HEK293 (cell line): Measurements from ENCODE around the gene CSMD2.

ENCODE experiments used
- CTCF ChIA-PET: fragments of 350-600 bp; formaldehyde crosslinking; extraction: SDS; loops from one replicate; lab custom pipeline; 2021; ENCODE audit warnings: antibody characterized with exemption; lab: Yijun Ruan, JAX
- POLR2A ChIA-PET: fragments of 300-600 bp; formaldehyde crosslinking; extraction: SDS; loops from one replicate; lab custom pipeline; 2020; ENCODE audit warnings: antibody characterized with exemption, inconsistent platforms; lab: Yijun Ruan, JAX
- H3K27ac ChIP-seq: fragments of 200-500 bp; sonication (Bioruptor generic); 2 replicates; pipeline ENCODE4 v1.5.1; 2014; ENCODE audit warnings: low read depth, low read length, control low read depth, inconsistent platforms; ENCODE audit errors: extremely low read depth
- H3K36me3 ChIP-seq, 2 experiments: fragments of 200-500 bp in 1 of 2; sonication (Bioruptor generic) in 1 of 2; 1 replicate in 1 of 2; 2 replicates in 1 of 2; pipeline ENCODE4 v1.5.1; 2014 to 2017; ENCODE audit warnings: inconsistent platforms in 2 of 2, low read length in 2 of 2; ENCODE audit not compliant: control insufficient read depth in 2 of 2, insufficient read depth in 1 of 2
- H3K4me1 ChIP-seq: fragments of 200-500 bp; sonication (Bioruptor generic); 2 replicates; pipeline ENCODE4 v1.5.1; 2014; ENCODE audit warnings: mild to moderate bottlenecking, low read length, inconsistent platforms; ENCODE audit not compliant: control insufficient read depth, insufficient read depth
- H3K4me3 ChIP-seq: 2 replicates; pipeline ENCODE4 v1.5.1; 2011; ENCODE audit warnings: low read depth, mild to moderate bottlenecking, control low read depth, low read length, moderate library complexity
- H3K9me3 ChIP-seq: fragments of 200-500 bp; sonication (Bioruptor generic); 2 replicates; pipeline ENCODE4 v1.5.1; 2014; ENCODE audit warnings: low read depth, low read length, inconsistent platforms; ENCODE audit not compliant: control insufficient read depth, insufficient read depth
- BCL11B ChIP-seq: fragments of 450-650 bp; formaldehyde crosslinking; IDR thresholded peaks from 2 replicates; pipeline ENCODE4 v1.5.1; 2016; ENCODE audit warnings: low read depth, missing biosample characterization, missing genetic modification characterization
- HOXA7 ChIP-seq: sonication (generic); formaldehyde crosslinking; IDR thresholded peaks from 2 replicates; pipeline ENCODE4 v1.8.1; 2022; ENCODE audit warnings: missing genetic modification reagents, borderline replicate concordance
- OVOL3 ChIP-seq: fragments of 450-650 bp; formaldehyde crosslinking; IDR thresholded peaks from 2 replicates; pipeline ENCODE4 v1.5.1; 2016; ENCODE audit warnings: missing biosample characterization, missing genetic modification characterization
- ZEB2 ChIP-seq: fragments of 450-650 bp; formaldehyde crosslinking; IDR thresholded peaks from 2 replicates; pipeline ENCODE4 v1.5.1; 2016; ENCODE audit warnings: missing biosample characterization, missing genetic modification characterization
- ZFP69B ChIP-seq: fragments of 450-650 bp; formaldehyde crosslinking; IDR thresholded peaks from 2 replicates; pipeline ENCODE4 v1.5.1; 2016; ENCODE audit warnings: missing biosample characterization, missing genetic modification characterization
- ZNF133 ChIP-seq: fragments of 450-650 bp; formaldehyde crosslinking; IDR thresholded peaks from 2 replicates; pipeline ENCODE4 v1.5.1; 2016; ENCODE audit warnings: missing biosample characterization, missing genetic modification characterization
- ZNF155 ChIP-seq: fragments of 450-650 bp; formaldehyde crosslinking; IDR thresholded peaks from 2 replicates; pipeline ENCODE4 v1.5.1; 2016; ENCODE audit warnings: missing biosample characterization, missing genetic modification characterization
- ZNF174 ChIP-seq: fragments of 450-650 bp; formaldehyde crosslinking; IDR thresholded peaks from 2 replicates; pipeline ENCODE4 v1.5.0; 2017; ENCODE audit warnings: missing biosample characterization, mild to moderate bottlenecking, missing genetic modification characterization
- ZNF221 ChIP-seq: fragments of 450-650 bp; formaldehyde crosslinking; IDR thresholded peaks from 2 replicates; pipeline ENCODE4 v1.5.1; 2017; ENCODE audit warnings: missing biosample characterization, missing genetic modification characterization, borderline replicate concordance
- ZNF335 ChIP-seq: fragments of 450-650 bp; formaldehyde crosslinking; conservative IDR thresholded peaks from 2 replicates; pipeline ENCODE4 v1.5.1; 2016; ENCODE audit warnings: missing biosample characterization, missing genetic modification characterization
- ZNF391 ChIP-seq: fragments of 450-650 bp; formaldehyde crosslinking; IDR thresholded peaks from 2 replicates; pipeline ENCODE4 v1.5.1; 2016; ENCODE audit warnings: low read depth, missing biosample characterization, missing genetic modification characterization, borderline replicate concordance
- ZNF76 ChIP-seq: fragments of 450-650 bp; formaldehyde crosslinking; IDR thresholded peaks from 2 replicates; pipeline ENCODE4; 2016; ENCODE audit warnings: low read depth, missing biosample characterization, missing genetic modification characterization, borderline replicate concordance
- ZSCAN16 ChIP-seq: fragments of 450-650 bp; formaldehyde crosslinking; IDR thresholded peaks from 2 replicates; pipeline ENCODE4 v1.5.1; 2016; ENCODE audit warnings: missing biosample characterization, missing genetic modification characterization
- TF ChIP-seq, protein P1 (sequence below): fragments of 450-650 bp; formaldehyde crosslinking; IDR thresholded peaks from 2 replicates; pipeline ENCODE4 v1.5.1; 2016; ENCODE audit warnings: missing biosample characterization, missing genetic modification characterization, borderline replicate concordance
- TF ChIP-seq, protein P2 (sequence below): fragments of 450-650 bp; formaldehyde crosslinking; IDR thresholded peaks from 2 replicates; pipeline ENCODE4 v1.5.1; 2016; ENCODE audit warnings: missing biosample characterization, missing genetic modification characterization
- TF ChIP-seq, protein P3 (sequence below): fragments of 450-650 bp; formaldehyde crosslinking; IDR thresholded peaks from 2 replicates; pipeline ENCODE4 v1.5.1; 2016; ENCODE audit warnings: missing biosample characterization, missing genetic modification characterization
- TF ChIP-seq, protein P4 (sequence below): IDR thresholded peaks from 2 replicates; pipeline ENCODE4 v1.6.1; 2011; ENCODE audit warnings: mild to moderate bottlenecking, low read depth, low read length, borderline replicate concordance
- TF ChIP-seq, protein P5 (sequence below): fragments of 450-650 bp; formaldehyde crosslinking; IDR thresholded peaks from 2 replicates; pipeline ENCODE4 v1.5.1; 2016; ENCODE audit warnings: missing biosample characterization, missing genetic modification characterization, borderline replicate concordance

The CSMD2 gene

DNA sequence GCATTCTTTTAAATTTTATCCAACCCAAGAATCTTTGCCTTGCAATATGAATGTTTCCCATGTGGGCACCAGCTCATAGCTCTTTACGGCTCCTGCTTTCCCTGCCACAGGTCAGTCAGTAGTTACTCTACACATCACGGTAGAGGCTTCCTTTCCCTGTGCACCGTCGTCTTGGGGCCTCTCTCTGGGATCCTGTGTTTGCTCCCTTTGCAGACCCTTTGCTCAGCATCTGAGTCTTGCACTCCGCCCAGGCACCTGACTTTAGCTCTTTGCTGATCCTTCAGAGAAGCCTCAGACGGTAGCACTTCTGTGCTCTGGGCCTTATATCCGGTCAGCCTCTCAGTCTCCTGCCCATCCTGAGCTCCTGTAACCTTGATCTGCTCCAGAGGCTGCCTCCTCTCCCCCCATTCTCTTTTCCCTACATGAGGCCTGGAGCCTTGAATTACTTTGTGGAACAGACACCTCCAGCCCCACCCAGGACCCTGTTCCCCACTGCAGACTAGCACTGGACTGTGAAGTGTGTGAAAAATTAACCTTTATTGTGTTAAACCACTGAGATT, 484.7 kb downstream of the CSMD2 start (continued):
- TF ChIP-seq, protein P1, sequence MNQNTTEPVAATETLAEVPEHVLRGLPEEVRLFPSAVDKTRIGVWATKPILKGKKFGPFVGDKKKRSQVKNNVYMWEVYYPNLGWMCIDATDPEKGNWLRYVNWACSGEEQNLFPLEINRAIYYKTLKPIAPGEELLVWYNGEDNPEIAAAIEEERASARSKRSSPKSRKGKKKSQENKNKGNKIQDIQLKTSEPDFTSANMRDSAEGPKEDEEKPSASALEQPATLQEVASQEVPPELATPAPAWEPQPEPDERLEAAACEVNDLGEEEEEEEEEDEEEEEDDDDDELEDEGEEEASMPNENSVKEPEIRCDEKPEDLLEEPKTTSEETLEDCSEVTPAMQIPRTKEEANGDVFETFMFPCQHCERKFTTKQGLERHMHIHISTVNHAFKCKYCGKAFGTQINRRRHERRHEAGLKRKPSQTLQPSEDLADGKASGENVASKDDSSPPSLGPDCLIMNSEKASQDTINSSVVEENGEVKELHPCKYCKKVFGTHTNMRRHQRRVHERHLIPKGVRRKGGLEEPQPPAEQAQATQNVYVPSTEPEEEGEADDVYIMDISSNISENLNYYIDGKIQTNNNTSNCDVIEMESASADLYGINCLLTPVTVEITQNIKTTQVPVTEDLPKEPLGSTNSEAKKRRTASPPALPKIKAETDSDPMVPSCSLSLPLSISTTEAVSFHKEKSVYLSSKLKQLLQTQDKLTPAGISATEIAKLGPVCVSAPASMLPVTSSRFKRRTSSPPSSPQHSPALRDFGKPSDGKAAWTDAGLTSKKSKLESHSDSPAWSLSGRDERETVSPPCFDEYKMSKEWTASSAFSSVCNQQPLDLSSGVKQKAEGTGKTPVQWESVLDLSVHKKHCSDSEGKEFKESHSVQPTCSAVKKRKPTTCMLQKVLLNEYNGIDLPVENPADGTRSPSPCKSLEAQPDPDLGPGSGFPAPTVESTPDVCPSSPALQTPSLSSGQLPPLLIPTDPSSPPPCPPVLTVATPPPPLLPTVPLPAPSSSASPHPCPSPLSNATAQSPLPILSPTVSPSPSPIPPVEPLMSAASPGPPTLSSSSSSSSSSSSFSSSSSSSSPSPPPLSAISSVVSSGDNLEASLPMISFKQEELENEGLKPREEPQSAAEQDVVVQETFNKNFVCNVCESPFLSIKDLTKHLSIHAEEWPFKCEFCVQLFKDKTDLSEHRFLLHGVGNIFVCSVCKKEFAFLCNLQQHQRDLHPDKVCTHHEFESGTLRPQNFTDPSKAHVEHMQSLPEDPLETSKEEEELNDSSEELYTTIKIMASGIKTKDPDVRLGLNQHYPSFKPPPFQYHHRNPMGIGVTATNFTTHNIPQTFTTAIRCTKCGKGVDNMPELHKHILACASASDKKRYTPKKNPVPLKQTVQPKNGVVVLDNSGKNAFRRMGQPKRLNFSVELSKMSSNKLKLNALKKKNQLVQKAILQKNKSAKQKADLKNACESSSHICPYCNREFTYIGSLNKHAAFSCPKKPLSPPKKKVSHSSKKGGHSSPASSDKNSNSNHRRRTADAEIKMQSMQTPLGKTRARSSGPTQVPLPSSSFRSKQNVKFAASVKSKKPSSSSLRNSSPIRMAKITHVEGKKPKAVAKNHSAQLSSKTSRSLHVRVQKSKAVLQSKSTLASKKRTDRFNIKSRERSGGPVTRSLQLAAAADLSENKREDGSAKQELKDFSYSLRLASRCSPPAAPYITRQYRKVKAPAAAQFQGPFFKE (tag by site-specific recombination): no peak
- TF ChIP-seq ZFP69B (tag by site-specific recombination) (no peak), ZNF391 (tag by site-specific recombination) (no peak), ZNF133 (no peak), ZNF174 (tag by site-specific recombination) (no peak), ZNF335 (tag by site-specific recombination) (no peak), BCL11B (tag by site-specific recombination) (no peak), ZSCAN16 (tag by site-specific recombination) (no peak)
- TF ChIP-seq, protein P2, sequence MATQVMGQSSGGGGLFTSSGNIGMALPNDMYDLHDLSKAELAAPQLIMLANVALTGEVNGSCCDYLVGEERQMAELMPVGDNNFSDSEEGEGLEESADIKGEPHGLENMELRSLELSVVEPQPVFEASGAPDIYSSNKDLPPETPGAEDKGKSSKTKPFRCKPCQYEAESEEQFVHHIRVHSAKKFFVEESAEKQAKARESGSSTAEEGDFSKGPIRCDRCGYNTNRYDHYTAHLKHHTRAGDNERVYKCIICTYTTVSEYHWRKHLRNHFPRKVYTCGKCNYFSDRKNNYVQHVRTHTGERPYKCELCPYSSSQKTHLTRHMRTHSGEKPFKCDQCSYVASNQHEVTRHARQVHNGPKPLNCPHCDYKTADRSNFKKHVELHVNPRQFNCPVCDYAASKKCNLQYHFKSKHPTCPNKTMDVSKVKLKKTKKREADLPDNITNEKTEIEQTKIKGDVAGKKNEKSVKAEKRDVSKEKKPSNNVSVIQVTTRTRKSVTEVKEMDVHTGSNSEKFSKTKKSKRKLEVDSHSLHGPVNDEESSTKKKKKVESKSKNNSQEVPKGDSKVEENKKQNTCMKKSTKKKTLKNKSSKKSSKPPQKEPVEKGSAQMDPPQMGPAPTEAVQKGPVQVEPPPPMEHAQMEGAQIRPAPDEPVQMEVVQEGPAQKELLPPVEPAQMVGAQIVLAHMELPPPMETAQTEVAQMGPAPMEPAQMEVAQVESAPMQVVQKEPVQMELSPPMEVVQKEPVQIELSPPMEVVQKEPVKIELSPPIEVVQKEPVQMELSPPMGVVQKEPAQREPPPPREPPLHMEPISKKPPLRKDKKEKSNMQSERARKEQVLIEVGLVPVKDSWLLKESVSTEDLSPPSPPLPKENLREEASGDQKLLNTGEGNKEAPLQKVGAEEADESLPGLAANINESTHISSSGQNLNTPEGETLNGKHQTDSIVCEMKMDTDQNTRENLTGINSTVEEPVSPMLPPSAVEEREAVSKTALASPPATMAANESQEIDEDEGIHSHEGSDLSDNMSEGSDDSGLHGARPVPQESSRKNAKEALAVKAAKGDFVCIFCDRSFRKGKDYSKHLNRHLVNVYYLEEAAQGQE (tag by site-specific recombination): no peak

DNA sequence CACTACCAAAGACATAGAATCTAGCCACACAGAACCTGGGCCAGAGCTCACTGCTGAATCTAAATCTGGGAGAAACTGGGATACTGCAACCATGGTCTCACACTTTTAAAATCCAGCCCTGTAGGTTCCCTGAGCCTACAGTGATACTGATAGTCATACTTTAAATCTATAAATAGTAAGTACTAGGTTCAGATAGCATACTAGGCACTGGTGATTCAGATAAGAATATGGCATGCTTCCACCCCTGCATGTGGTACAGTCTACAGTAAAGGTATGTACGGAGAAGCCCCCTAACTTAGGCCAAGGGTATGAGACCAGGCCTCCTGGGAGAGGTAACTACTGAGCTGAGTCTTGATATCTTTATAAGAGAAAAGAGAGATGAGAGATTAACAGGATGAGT, 494.5 kb downstream of the CSMD2 start:
- Histone ChIP-seq H3K36me3 (no peaks in the 10 kb centered on the region), H3K9me3 (no peaks in the 10 kb centered on the region), H3K4me3 (no peak overlapping the region), H3K4me1 (no peaks in the 10 kb centered on the region), H3K27ac (no peak overlapping the region)
- POLR2A ChIA-PET: no interaction called here
- CTCF ChIA-PET: interaction anchor here (0.7 to 1.3 kb wide), 2 partner anchors 16 to 67 kb away, joined by 3 read pairs; no protein-coding TSS in a partner anchor
- TF ChIP-seq, protein P3, sequence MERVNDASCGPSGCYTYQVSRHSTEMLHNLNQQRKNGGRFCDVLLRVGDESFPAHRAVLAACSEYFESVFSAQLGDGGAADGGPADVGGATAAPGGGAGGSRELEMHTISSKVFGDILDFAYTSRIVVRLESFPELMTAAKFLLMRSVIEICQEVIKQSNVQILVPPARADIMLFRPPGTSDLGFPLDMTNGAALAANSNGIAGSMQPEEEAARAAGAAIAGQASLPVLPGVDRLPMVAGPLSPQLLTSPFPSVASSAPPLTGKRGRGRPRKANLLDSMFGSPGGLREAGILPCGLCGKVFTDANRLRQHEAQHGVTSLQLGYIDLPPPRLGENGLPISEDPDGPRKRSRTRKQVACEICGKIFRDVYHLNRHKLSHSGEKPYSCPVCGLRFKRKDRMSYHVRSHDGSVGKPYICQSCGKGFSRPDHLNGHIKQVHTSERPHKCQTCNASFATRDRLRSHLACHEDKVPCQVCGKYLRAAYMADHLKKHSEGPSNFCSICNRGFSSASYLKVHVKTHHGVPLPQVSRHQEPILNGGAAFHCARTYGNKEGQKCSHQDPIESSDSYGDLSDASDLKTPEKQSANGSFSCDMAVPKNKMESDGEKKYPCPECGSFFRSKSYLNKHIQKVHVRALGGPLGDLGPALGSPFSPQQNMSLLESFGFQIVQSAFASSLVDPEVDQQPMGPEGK (tag by site-specific recombination): no peak
- no peak for TF ChIP-seq ZFP69B (tag by site-specific recombination)
- TF ChIP-seq ZNF76 (tag by site-specific recombination): no peak
- no peak for TF ChIP-seq ZEB2 (tag by site-specific recombination)
- TF ChIP-seq HOXA7 (CRISPR knock-in tag): no peak
- TF ChIP-seq ZNF155 (tag by site-specific recombination): no peak
- TF ChIP-seq, protein P4, sequence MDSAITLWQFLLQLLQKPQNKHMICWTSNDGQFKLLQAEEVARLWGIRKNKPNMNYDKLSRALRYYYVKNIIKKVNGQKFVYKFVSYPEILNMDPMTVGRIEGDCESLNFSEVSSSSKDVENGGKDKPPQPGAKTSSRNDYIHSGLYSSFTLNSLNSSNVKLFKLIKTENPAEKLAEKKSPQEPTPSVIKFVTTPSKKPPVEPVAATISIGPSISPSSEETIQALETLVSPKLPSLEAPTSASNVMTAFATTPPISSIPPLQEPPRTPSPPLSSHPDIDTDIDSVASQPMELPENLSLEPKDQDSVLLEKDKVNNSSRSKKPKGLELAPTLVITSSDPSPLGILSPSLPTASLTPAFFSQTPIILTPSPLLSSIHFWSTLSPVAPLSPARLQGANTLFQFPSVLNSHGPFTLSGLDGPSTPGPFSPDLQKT: no peak
- TF ChIP-seq, protein P5, sequence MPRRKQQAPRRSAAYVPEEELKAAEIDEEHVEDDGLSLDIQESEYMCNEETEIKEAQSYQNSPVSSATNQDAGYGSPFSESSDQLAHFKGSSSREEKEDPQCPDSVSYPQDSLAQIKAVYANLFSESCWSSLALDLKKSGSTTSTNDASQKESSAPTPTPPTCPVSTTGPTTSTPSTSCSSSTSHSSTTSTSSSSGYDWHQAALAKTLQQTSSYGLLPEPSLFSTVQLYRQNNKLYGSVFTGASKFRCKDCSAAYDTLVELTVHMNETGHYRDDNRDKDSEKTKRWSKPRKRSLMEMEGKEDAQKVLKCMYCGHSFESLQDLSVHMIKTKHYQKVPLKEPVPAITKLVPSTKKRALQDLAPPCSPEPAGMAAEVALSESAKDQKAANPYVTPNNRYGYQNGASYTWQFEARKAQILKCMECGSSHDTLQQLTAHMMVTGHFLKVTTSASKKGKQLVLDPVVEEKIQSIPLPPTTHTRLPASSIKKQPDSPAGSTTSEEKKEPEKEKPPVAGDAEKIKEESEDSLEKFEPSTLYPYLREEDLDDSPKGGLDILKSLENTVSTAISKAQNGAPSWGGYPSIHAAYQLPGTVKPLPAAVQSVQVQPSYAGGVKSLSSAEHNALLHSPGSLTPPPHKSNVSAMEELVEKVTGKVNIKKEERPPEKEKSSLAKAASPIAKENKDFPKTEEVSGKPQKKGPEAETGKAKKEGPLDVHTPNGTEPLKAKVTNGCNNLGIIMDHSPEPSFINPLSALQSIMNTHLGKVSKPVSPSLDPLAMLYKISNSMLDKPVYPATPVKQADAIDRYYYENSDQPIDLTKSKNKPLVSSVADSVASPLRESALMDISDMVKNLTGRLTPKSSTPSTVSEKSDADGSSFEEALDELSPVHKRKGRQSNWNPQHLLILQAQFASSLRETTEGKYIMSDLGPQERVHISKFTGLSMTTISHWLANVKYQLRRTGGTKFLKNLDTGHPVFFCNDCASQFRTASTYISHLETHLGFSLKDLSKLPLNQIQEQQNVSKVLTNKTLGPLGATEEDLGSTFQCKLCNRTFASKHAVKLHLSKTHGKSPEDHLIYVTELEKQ (tag by site-specific recombination): no peak
- no peak for TF ChIP-seq ZNF221
- TF ChIP-seq OVOL3: no peak
